WTC11 (cell line): Measurements from ENCODE around the gene TFB1M. TPM values are rescaled to one million over a fixed set of nuclear protein-coding genes. Genes with fewer than 3 reads are reported as not detected.
A peak's percentile ranks its signal among the peaks of the same experiment; 100 is the strongest.
"Not testable (repeated sequence)": the region's sequence is repeated elsewhere in the genome, so short reads cannot be mapped to it uniquely, and the experiment has no call there.

Experiments
- ATAC-seq: fragments of 200-7000 bp; cut with Tn5 transposase; 2 replicates; pipeline ENCODE4 v1.10.0; 2021; ENCODE audit warnings: mild to moderate bottlenecking, moderate library complexity
- Bru-seq: library from RNA; stranded (reverse); fragments of 400-500 nt; gene quantifications from one replicate; lab custom pipeline; 2021; lab: Mats Ljungman, UMichigan
- CTCF ChIA-PET: fragments of 300-600 bp; sonication (Branson Sonifier 250); formaldehyde crosslinking; loops from one replicate; lab custom pipeline; 2021; ENCODE audit warnings: antibody characterized with exemption; lab: Charles Lee
- POLR2A ChIA-PET: fragments of 350-600 bp; sonication (Branson Sonifier 250); formaldehyde crosslinking; loops from one replicate; lab custom pipeline; 2021; ENCODE audit warnings: antibody characterized with exemption; lab: Charles Lee
- DNase-seq: peaks from one replicate; pipeline ENCODE4 v3.0.0; 2021; ENCODE audit warnings: low spot score
- H3K27ac Mint-ChIP-seq: 2 replicates; pipeline ENCODE4 v1.8.0; 2021; ENCODE audit warnings: mixed read lengths
- H3K27me3 Mint-ChIP-seq: 2 replicates; pipeline ENCODE4 v1.8.0; 2021; ENCODE audit warnings: low read depth, mild to moderate bottlenecking, moderate library complexity, mixed read lengths
- H3K36me3 Mint-ChIP-seq: 2 replicates; pipeline ENCODE4 v1.8.0; 2021; ENCODE audit warnings: mixed read lengths
- H3K4me1 Mint-ChIP-seq: 2 replicates; pipeline ENCODE4 v1.8.0; 2022; ENCODE audit warnings: mixed read lengths
- H3K4me3 Mint-ChIP-seq: 2 replicates; pipeline ENCODE4 v1.8.0; 2021; ENCODE audit warnings: mild to moderate bottlenecking, moderate library complexity, mixed read lengths
- H3K9me3 Mint-ChIP-seq: 2 replicates; pipeline ENCODE4 v1.8.0; 2021; ENCODE audit warnings: mixed read lengths
- CREB1 ChIP-seq: sonication (generic); formaldehyde crosslinking; IDR thresholded peaks from 2 replicates; pipeline ENCODE4 v1.8.0; 2023; ENCODE audit warnings: mild to moderate bottlenecking, missing genetic modification reagents
- E2F5 ChIP-seq: sonication (generic); formaldehyde crosslinking; IDR thresholded peaks from 2 replicates; pipeline ENCODE4 v1.8.1; 2022; ENCODE audit warnings: mild to moderate bottlenecking, moderate library complexity, missing genetic modification reagents
- ETV6 ChIP-seq: sonication (generic); formaldehyde crosslinking; IDR thresholded peaks from 2 replicates; pipeline ENCODE4 v1.8.1; 2022; ENCODE audit warnings: mild to moderate bottlenecking, missing genetic modification reagents
- FOXK1 ChIP-seq: sonication (generic); formaldehyde crosslinking; IDR thresholded peaks from 2 replicates; pipeline ENCODE4 v1.8.0; 2022; ENCODE audit warnings: mild to moderate bottlenecking, moderate library complexity, missing genetic modification reagents
- FOXP1 ChIP-seq: sonication (generic); formaldehyde crosslinking; IDR thresholded peaks from 2 replicates; pipeline ENCODE4 v1.8.0; 2022; ENCODE audit warnings: missing genetic modification reagents, mild to moderate bottlenecking, moderate library complexity, borderline replicate concordance
- IRF2 ChIP-seq: sonication (generic); formaldehyde crosslinking; IDR thresholded peaks from 2 replicates; pipeline ENCODE4 v1.8.0; 2022; ENCODE audit warnings: low read depth, missing genetic modification reagents, borderline replicate concordance
- JUN ChIP-seq: sonication (generic); formaldehyde crosslinking; IDR thresholded peaks from 2 replicates; pipeline ENCODE4 v1.8.0; 2023; ENCODE audit warnings: mild to moderate bottlenecking, missing genetic modification reagents
- MAX ChIP-seq: sonication (generic); formaldehyde crosslinking; IDR thresholded peaks from 2 replicates; pipeline ENCODE4 v1.8.0; 2022; ENCODE audit warnings: mild to moderate bottlenecking, missing genetic modification reagents
- MYBL2 ChIP-seq: sonication (generic); formaldehyde crosslinking; IDR thresholded peaks from 2 replicates; pipeline ENCODE4 v1.8.1; 2023; ENCODE audit warnings: mild to moderate bottlenecking, moderate library complexity, missing genetic modification reagents
- NFYB ChIP-seq: sonication (generic); formaldehyde crosslinking; conservative IDR thresholded peaks from 2 replicates; pipeline ENCODE4 v1.8.0; 2022; ENCODE audit warnings: low read depth, missing genetic modification reagents
- SP1 ChIP-seq: sonication (generic); formaldehyde crosslinking; conservative IDR thresholded peaks from 2 replicates; pipeline ENCODE4 v1.8.1; 2022; ENCODE audit warnings: missing genetic modification reagents
- STAT6 ChIP-seq: sonication (generic); formaldehyde crosslinking; conservative IDR thresholded peaks from 2 replicates; pipeline ENCODE4 v1.8.1; 2023; ENCODE audit warnings: mild to moderate bottlenecking, low read depth, missing genetic modification reagents, moderate library complexity
- TEAD1 ChIP-seq: sonication (generic); formaldehyde crosslinking; IDR thresholded peaks from 2 replicates; pipeline ENCODE4 v1.8.0; 2022; ENCODE audit warnings: mild to moderate bottlenecking, missing genetic modification reagents
- ZBTB21 ChIP-seq: sonication (generic); formaldehyde crosslinking; IDR thresholded peaks from 2 replicates; pipeline ENCODE4 v1.8.1; 2023; ENCODE audit warnings: mild to moderate bottlenecking, missing genetic modification reagents, borderline replicate concordance
- ZNF232 ChIP-seq: sonication (generic); formaldehyde crosslinking; IDR thresholded peaks from 2 replicates; pipeline ENCODE4 v1.8.0; 2022; ENCODE audit warnings: mild to moderate bottlenecking, missing genetic modification reagents
- ZNF263 ChIP-seq: sonication (generic); formaldehyde crosslinking; IDR thresholded peaks from 2 replicates; pipeline ENCODE4 v1.8.1; 2022; ENCODE audit warnings: low read depth, mild to moderate bottlenecking, moderate library complexity, missing genetic modification reagents
- ZNF317 ChIP-seq: sonication (generic); formaldehyde crosslinking; IDR thresholded peaks from 2 replicates; pipeline ENCODE4 v1.8.1; 2023; ENCODE audit warnings: low read depth, mild to moderate bottlenecking, moderate library complexity, missing genetic modification reagents, borderline replicate concordance
- ZNF423 ChIP-seq: fragments of 250-450 bp; sonication (Bioruptor Pico); IDR thresholded peaks from 2 replicates; pipeline ENCODE4 v2.1.2; 2022; ENCODE audit warnings: mild to moderate bottlenecking, moderate library complexity
- long read RNA-seq, 3 experiments: library from RNA in 1 of 3; library from capped mRNA in 1 of 3; library from polyadenylated mRNA in 1 of 3; unstranded in 2 of 3; stranded (forward) in 1 of 3; transcript quantifications; one replicate each; pipeline ENCODE4 v2.0.0, GENCODE V29; 2021
- total RNA-seq: library from RNA; stranded (reverse); gene quantifications from 3 replicates; pipeline ENCODE4 v1.2.3, GENCODE V29; 2021

The TFB1M gene
- total RNA-seq, result 40.7 to 43.6 TPM (median 41.8 TPM) in 3 replicates
- Bru-seq, nascent RNA, result percentile 91 among the genes with signal in this experiment
- long read RNA-seq, experiment 1, transcript TFB1M-201 (7 exons, 1,424 nt), result major isoform, 119 of 144 reads
- long read RNA-seq, experiment 1, partial matches to known transcripts, result 1 of 144 reads
- long read RNA-seq, experiment 1, other reads (novel, unspliced or antisense), result 24 of 144 reads
- long read RNA-seq, experiment 2, transcript TFB1M-201 (7 exons, 1,424 nt), result major isoform, 20 of 29 reads
- long read RNA-seq, experiment 2, partial matches to known transcripts, result 6 of 29 reads
- long read RNA-seq, experiment 2, other reads (novel, unspliced or antisense), result 3 of 29 reads
- long read RNA-seq, experiment 3, transcript TFB1M-201 (7 exons, 1,424 nt), result major isoform, 101 of 114 reads
- long read RNA-seq, experiment 3, partial matches to known transcripts, result 7 of 114 reads
- long read RNA-seq, experiment 3, other reads (novel, unspliced or antisense), result 6 of 114 reads

- Mint-ChIP-seq H3K4me3 (peak within 1 kb of the TSS; percentile 97), H3K27ac (peak within 1 kb of the TSS; percentile 98), H3K27me3 (no peaks in the 10 kb centered on the region), H3K36me3 (peaks cover 27% of the 10 kb centered on the region)
- ATAC-seq (peak; percentile 99), DNase-seq (peak; percentile 99)
- TF ChIP-seq E2F5 (CRISPR knock-in tag) (0 out of 2 replicates have a peak, but pooled peaks have one; percentile 47), NFYB (CRISPR knock-in tag) (peak; percentile 65), SP1 (CRISPR knock-in tag) (peak; percentile 73), MYBL2 (CRISPR knock-in tag) (0 out of 2 replicates have a peak, but pooled peaks have one; percentile 56), ETV6 (CRISPR knock-in tag) (peak; percentile 32; the same call in 1 of the 2 replicates), ZBTB21 (CRISPR knock-in tag) (no peak), ZNF263 (CRISPR knock-in tag) (no peak), ZNF232 (CRISPR knock-in tag) (peak; percentile 40; the same call in 1 of the 2 replicates), FOXK1 (CRISPR knock-in tag) (peak; percentile 15; the same call in 1 of the 2 replicates), CREB1 (CRISPR knock-in tag) (0 out of 2 replicates have a peak, but pooled peaks have one; percentile 43), TEAD1 (no peak), ZNF423 (0 out of 2 replicates have a peak, but pooled peaks have one; percentile 23), STAT6 (CRISPR knock-in tag) (no peak), IRF2 (CRISPR knock-in tag) (no peak), ZNF317 (CRISPR knock-in tag) (no peak), JUN (CRISPR knock-in tag) (0 out of 2 replicates have a peak, but pooled peaks have one; percentile 72), MAX (CRISPR knock-in tag) (peak; percentile 51; the same call in 1 of the 2 replicates), FOXP1 (CRISPR knock-in tag) (peak; percentile 89; the same call in 1 of the 2 replicates)
- TF ChIP-seq, all 79 proteins: peak for 12
- peaks cover 12% of the 10 kb centered on the region for H3K4me1 Mint-ChIP-seq
- ChIA-PET POLR2A (no interaction called here), CTCF (interaction anchor here (0.8 to 1.0 kb wide), 2 partner anchors 13 to 118 kb away, joined by 3 read pairs; no protein-coding TSS in a partner anchor)
- peaks cover 9% of the 10 kb centered on the region; the same call in 1 of the 2 replicates for H3K9me3 Mint-ChIP-seq
These were observed at the start of gene TFB1M for GRCh38 chr6:155314092-155314772. TFB1M (minus strand) TSS chr6:155314484; CDS start chr6:155314428, 56 bp downstream.

GRCh38 chr6:155364021-155364420, 49.7 kb upstream of the TFB1M start:
- H3K4me1 Mint-ChIP-seq, H3K36me3 Mint-ChIP-seq, H3K27me3 Mint-ChIP-seq, ATAC-seq, H3K27ac Mint-ChIP-seq, H3K4me3 Mint-ChIP-seq, POLR2A ChIA-PET, DNase-seq, CTCF ChIA-PET: not testable (repeated sequence)
- peaks cover 22% of the 10 kb centered on the region for H3K9me3 Mint-ChIP-seq

GRCh38 chr6:155362968-155363632, 48.8 kb upstream of the TFB1M start:
- H3K36me3 Mint-ChIP-seq, H3K4me1 Mint-ChIP-seq, H3K27me3 Mint-ChIP-seq, POLR2A ChIA-PET, H3K27ac Mint-ChIP-seq, H3K4me3 Mint-ChIP-seq, DNase-seq, ATAC-seq, CTCF ChIA-PET: not testable (repeated sequence)
- H3K9me3 Mint-ChIP-seq, result peaks cover 22% of the 10 kb centered on the region
